HG03064 (cell line): ENCODE data around the gene ANXA2R.
A peak's percentile ranks its signal among the peaks of the same experiment; 100 is the strongest.
"Not testable (repeated sequence)": the region's sequence is repeated elsewhere in the genome, so short reads cannot be mapped to it uniquely, and the experiment has no call there.

Experiments used
- ATAC-seq: cut with Tn5 transposase; IDR thresholded peaks from one replicate; pipeline ENCODE4 v1.9.1; 2021; ENCODE audit warnings: low read depth; ENCODE audit not compliant: unreplicated experiment

ANXA2R gene

DNA sequence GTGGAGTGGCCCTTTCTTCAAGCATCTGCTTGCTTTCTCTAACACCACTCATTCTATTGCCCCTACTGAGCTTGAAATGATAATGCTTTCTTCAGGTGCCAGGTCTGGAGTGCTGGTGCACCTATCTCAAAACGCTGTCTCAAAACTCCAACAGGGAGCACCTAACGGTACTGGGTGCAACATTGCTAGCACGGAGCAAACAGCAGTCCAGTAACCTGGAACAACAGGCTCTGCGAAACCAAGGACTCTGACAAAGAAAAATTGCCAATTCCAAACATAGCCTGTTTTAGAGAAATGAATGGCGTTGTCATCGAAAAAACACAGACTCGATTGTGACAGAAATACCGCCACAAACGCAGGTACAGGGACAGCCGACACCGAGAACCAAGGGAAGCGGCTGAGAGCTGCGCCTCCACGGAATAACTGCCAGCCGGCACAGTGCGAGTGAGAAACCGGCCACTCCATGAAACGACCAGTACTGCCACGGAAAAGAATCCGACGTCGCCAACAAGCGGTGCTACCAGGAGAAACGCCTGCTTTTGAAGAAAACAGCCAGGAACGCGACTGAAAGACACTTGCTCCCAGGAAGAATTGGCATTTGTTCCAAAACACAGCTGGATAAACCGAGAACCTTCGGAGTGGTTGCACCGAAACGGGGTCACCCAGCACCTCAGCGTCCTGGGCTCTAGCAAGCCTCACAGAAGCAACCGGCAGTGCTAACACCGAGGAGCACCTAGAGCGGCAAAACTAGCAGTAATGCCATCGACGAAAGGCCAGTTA lies 3.1 kb downstream of the ANXA2R start:
- no peak for ATAC-seq

DNA sequence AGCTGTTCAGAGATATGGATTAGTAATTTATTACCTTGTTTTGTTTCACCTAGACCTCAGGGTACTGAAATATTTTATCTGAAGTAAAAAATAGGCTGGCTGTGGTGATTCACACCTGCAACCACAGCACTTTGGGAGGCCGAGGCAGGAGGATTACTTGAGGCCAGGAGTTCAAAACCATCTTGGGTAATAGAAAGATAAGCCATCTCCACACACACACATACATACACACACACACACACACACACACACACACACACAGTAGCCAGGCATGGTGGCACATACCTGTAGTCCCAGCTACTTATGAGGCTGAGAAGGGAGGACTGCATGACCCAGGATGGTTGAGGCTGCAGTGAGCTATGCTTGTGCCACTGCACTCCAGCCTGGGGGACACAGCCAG lies 3.7 kb downstream of the ANXA2R start:
- ATAC-seq = no peak

DNA sequence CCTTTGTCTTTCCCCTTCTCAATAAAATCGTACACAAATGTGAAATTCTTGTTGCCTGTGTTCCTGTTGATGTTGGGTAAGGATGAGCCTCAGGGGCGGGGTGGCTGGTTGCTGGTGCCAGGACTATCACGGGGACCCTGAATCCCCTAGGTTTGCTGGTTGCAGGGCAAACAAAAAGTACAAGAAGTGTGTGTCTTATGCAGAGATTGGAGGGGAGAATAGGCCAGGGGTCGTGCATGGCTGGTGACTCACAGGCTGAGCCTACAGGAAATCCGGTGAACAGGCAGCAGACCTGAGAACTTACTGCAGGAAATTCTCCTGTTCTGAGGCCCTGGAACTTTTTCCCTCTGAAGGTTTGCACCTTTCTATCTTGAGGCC lies 5.5 kb downstream of the ANXA2R start:
- no peak for ATAC-seq

- no peak for ATAC-seq
Measured at GRCh38 chr5:43033841-43034590, 6.1 kb downstream of the ANXA2R start.

- ATAC-seq = no peak
Measured at GRCh38 chr5:43027054-43027785, 12.9 kb downstream of the ANXA2R start.

DNA sequence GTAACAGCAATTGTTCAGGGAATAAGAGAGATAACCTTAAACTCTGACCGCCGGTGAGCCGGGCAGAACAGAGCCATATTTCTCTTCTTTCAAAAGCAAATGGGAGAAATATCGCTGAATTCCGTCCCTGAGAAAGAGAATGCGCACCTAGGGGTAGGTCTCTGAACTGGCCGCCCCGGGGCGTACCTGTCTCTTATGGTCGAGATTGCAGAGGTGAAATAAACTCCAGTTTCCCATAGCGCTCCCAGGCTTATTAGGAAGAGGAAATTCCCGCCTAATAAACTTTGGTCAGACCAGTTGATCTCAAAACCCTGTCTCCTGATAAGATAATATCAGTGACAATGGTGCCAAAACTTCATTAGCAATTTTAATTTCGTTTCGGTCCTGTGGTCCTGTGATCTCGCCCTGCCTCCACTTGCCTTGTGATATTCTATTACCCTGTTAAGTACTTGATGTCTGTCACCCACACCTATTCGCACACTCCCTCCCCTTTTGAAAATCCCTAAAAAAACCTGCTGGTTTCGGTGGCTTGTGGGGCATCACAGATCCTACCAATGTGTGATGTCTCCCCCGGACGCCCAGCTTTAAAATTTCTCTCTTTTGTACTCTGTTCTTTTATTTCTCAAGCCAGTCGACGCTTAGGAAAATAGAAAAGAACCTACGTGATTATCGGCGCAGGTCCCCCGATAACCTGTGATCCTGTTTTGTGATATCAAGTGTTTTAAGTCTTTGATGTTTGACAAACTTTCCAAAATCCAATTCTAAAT lies 14.8 kb downstream of the ANXA2R start:
- ATAC-seq = not testable (repeated sequence)

DNA sequence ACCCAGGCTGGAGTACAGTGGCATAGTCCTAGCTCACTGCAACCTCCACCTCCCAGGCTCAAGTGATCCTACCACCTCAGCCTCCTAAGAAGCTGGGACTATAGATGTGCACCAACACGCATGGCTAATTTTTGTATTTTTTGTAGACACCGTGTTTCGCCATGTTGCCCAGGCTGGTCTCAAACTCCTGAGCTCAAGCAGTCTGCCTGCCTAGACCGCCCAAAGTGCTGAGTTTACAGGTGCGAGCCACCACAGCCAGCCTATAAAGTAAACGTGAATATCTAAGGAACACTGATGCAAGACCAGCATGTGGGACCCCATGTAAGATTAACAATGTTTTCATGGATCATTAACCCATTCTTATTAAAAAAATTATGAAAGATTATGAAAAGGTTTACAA lies 15.9 kb downstream of the ANXA2R start:
- ATAC-seq = no peak

- ATAC-seq = no peak
Measured at GRCh38 chr5:43021151-43021550, 19.0 kb downstream of the ANXA2R start.

DNA sequence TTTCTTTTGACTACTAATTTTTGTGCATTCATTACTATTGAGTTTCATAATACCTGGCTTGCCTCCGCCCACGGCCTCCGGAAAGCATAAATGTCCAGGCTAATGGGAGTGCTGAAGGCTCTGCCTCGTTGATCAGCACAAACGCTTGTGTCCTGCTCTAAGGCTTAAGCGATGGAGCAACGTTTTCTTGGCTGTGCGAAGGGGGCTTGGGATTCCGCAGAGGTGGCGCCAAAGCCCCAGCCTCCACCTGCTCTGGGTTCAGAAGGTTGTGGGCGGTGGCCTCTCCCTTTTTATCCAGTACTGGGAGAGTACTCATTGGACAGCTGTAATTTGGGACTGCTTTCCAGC lies 19.7 kb downstream of the ANXA2R start:
- ATAC-seq = peak; percentile 10

DNA sequence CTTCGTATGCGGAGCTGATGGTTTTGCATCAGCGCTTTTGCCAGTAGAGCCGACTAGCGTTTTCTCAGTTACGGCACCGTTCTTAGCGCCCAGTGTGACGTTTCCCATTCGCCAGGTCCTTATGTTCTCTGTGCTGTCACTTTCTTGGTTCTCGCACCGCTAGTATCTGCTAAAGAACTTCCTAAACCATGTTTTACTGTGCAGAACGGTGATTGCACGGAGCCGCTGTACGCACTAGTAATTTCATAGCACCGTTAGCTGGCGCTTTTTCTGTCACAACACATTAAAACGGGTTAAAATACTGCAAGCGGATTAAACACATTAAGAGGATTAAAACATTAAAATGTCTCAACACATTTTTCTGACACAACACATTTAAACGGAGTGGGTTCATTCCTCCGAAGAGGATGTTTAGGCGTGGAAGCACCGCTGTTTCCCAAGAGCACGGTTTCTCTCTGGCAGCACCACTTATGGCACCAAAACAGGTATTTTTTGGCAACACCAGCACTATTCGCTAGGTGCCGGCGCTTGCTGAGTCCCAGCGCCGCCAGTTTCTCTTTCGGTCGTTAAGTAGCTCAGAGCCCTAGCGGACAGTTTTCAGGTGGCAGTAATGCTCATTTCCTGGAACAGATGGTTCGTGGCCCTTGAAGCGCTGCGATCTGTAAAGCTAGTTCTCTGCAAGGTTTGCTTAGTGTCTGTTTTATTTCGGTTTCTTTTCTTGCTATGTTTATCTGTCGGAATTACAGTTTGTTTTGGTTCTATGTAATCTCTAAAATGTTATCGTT lies 20.3 kb downstream of the ANXA2R start:
- peak; percentile 72 for ATAC-seq

- no peak for ATAC-seq
Measured at GRCh38 chr5:43019291-43019613, 20.9 kb downstream of the ANXA2R start.

GRCh38 chr5:43017428-43017815 lies 22.7 kb downstream of the ANXA2R start:
- ATAC-seq = no peak

DNA sequence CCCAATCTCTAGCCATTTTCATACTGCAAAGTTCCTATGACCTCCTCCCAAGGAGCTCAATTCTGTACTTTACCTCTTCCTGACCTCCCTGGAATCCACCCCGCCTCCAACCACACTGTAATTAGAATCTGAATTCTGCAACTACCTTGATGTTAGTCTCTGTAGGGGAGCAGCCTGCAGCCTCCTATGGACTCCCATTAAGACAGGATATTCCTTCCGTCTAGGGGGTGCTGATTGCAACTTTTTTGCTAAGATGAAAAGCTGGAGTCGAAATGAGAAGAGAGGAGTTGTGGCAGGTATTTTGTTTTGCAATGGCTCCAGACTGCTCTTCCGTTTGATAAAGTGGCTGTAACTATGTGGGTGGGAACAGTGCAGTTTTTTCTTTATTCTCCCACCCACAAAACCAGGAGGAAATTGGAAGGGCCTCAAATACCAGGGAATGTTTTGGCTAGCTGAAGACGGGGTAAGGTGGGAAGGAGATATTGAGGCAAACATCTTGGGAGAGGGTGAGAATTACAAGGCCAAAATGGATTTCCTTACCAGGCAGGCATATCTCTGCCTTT lies 23.8 kb downstream of the ANXA2R start:
- ATAC-seq = no peak

GRCh38 chr5:43014522-43014921 lies 25.6 kb downstream of the ANXA2R start:
- no peak for ATAC-seq

- no peak for ATAC-seq
Measured at GRCh38 chr5:43010935-43011315, 29.2 kb downstream of the ANXA2R start.

DNA sequence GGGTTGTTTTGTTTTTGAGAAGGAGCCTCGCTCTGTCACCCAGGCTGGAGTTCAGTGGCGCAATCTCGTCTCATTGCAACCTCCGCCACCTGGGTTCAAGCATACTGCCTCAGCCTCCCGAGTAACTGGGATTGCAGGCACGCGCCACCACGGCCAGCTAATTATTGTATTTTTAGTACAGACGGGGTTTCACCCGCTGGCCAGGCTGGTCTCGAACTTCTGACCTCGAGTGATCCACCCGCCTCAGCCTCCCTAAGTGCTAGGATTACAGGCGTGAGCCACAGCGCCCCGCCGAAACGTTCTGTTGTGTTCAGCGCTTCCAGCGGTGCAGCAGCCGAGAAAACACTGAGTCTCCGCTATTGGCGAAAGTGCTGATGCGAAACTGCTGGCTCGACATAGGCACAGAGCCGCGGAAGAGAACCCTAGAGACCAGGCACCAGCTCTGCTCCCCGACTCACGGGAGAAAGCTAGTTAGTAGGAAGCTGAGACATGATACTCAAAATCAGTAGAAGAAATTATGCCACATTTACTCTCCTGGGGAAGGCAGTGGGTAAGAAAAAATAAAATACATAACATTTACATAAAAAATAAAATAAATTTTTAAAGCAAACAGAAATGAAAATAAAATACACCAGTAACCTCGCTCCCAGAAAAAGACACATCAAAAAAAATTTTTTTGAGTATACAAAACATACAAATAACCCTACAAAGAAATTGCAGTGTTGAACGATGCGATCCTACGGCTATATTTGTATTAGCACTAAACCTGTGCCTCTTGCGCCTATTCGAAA lies 31.6 kb downstream of the ANXA2R start:
- peak; percentile 32 for ATAC-seq

DNA sequence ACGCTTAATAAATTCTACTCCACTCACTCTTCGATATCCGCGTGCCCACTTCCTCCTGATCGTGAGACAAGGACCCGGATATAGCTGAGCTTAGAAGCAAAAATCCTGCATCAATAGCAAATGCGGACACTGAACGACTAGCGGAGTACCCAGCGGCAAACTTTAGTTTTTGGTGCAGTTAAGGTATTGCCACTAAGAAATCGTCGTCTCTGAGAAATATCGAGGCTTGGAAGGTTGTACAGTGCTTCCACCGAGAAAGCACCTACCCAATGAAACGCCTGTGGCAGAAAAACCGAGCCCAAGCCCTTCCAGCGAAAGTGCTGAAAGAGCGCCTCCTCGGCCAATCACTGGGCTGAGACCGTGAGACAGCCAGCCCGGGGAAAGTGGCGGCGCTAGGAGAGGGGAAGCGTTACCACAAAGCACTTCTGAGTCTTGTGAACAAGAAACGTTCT lies 32.2 kb downstream of the ANXA2R start:
- peak; percentile 48 for ATAC-seq

DNA sequence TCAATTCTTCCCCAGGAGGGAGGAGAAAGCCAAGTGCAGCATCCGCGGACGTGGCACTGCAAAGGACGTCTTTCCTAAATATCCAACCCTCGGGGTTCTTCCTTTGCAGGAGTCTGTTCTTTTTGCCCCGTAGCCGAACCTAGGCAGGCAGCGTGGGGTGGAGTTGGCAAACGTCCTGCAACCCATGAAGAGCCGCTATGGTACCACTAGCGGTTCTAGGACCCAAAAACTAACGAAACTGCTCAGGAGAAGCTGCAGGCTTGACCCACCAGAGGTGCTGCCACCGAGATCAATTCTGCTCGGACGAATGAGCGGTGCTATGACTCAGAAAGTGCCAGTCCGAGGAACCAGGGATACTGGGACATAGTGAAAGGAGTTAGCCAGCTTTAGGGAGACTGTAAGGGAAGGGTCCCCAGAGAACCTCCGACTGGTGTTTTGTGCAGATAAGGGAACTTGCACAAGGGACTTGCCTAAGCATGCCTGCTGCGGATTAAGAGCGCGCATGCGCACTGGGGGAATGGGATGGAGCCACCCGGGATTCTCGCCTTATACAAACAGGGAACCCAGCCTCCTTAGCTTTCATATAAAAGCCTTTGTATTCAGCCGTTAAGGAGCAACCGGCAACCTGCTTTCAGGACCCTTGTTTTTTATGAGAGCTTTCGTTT lies 32.7 kb downstream of the ANXA2R start:
- no peak for ATAC-seq
